Activated B cell treated with CpG ODN at 0.5 μM for 24 hours (primary cell): ENCODE measurements around the gene PPARG. TPM values are rescaled to one million over a fixed set of nuclear protein-coding genes. Genes with fewer than 3 reads are reported as not detected.
"Not testable (repeated sequence)": the region's sequence is repeated elsewhere in the genome, so short reads cannot be mapped to it uniquely, and the experiment has no call there.

ENCODE experiments used
- ATAC-seq: fragments of 200-7000 bp; cut with Tn5 transposase; one replicate; pipeline ENCODE4 v1.10.0; 2021; ENCODE audit warnings: low read depth, mild to moderate bottlenecking, moderate library complexity
- CTCF ChIA-PET: fragments of 350-600 bp; sonication (Branson Sonifier 250); formaldehyde crosslinking; loops from one replicate; lab custom pipeline; 2021; ENCODE audit warnings: antibody characterized with exemption; lab: Charles Lee
- POLR2A ChIA-PET: fragments of 350-600 bp; sonication (Branson Sonifier 250); formaldehyde crosslinking; loops from one replicate; lab custom pipeline; 2021; ENCODE audit warnings: antibody characterized with exemption; lab: Charles Lee
- DNase-seq: peaks from one replicate; pipeline ENCODE4 v3.0.0; 2022
- H3K27ac Mint-ChIP-seq: one replicate; pipeline ENCODE4 v1.8.0; 2020; ENCODE audit warnings: mixed read lengths
- H3K27me3 Mint-ChIP-seq: one replicate; pipeline ENCODE4 v1.8.0; 2021; ENCODE audit warnings: mixed read lengths
- H3K36me3 Mint-ChIP-seq: one replicate; pipeline ENCODE4 v1.8.0; 2021; ENCODE audit warnings: low read depth, mixed read lengths
- H3K4me1 Mint-ChIP-seq: one replicate; pipeline ENCODE4 v1.8.0; 2021; ENCODE audit warnings: mixed read lengths
- H3K4me3 Mint-ChIP-seq: one replicate; pipeline ENCODE4 v1.8.0; 2020; ENCODE audit warnings: mild to moderate bottlenecking, mixed read lengths
- H3K9me3 Mint-ChIP-seq: one replicate; pipeline ENCODE4 v1.8.0; 2020; ENCODE audit warnings: mixed read lengths
- CTCF ChIP-seq: fragments of 200-600 bp; IDR thresholded peaks from one replicate; pipeline ENCODE4 v1.8.0; 2022; ENCODE audit warnings: antibody characterized with exemption, mild to moderate bottlenecking
- intact Hi-C: fragments of 100-400 bp; cut with micrococcal nuclease; formaldehyde crosslinking; loops from one replicate; pipeline ENCODE4 v1.15.1; 2024
- total RNA-seq: library from RNA; stranded (reverse); gene quantifications from 2 replicates; pipeline ENCODE4 v1.2.3, GENCODE V29; 2022

PPARG gene
- total RNA-seq, 1 donor from 2014 or later: not detected

GRCh38 chr3:12478326-12478725 is 189.5 kb downstream of the PPARG start:
- Mint-ChIP-seq H3K4me3 (no peak overlapping the region), H3K4me1 (peaks cover 2% of the 10 kb centered on the region), H3K27me3 (no peaks in the 10 kb centered on the region), H3K27ac (no peak overlapping the region), H3K9me3 (no peaks in the 10 kb centered on the region), H3K36me3 (no peaks in the 10 kb centered on the region)
- no peak for TF ChIP-seq CTCF
- CTCF ChIA-PET: interaction anchor here (1.1 to 5.5 kb wide), 2 partner anchors 305 to 341 kb away, joined by 5 to 116 read pairs; no protein-coding TSS in a partner anchor
- ATAC-seq (no peak), DNase-seq (no peak)
- POLR2A ChIA-PET: no interaction called here
- intact Hi-C loops: no loop called here

GRCh38 chr3:12479198-12479597 is 190.3 kb downstream of the PPARG start:
- CTCF ChIA-PET: interaction anchor here (0.6 to 5.5 kb wide), 8 partner anchors 9 to 356 kb away, joined by 3 to 116 read pairs (median 5); no protein-coding TSS in a partner anchor
- ATAC-seq, H3K9me3 Mint-ChIP-seq, H3K27me3 Mint-ChIP-seq, intact Hi-C loops, DNase-seq, H3K36me3 Mint-ChIP-seq, H3K4me3 Mint-ChIP-seq, H3K27ac Mint-ChIP-seq: not testable (repeated sequence)
- peaks cover 11% of the 10 kb centered on the region for H3K4me1 Mint-ChIP-seq
- POLR2A ChIA-PET: interaction anchor here (1.2 kb wide), 1 partner anchor 185 kb away, joined by 4 read pairs; the partner anchor contains the start of gene RAF1

- TF ChIP-seq CTCF: peak; percentile 34
- Mint-ChIP-seq H3K9me3 (no peaks in the 10 kb centered on the region), H3K36me3 (peaks cover 3% of the 10 kb centered on the region), H3K27ac (no peak overlapping the region), H3K4me1 (peaks cover 16% of the 10 kb centered on the region), H3K4me3 (no peak overlapping the region), H3K27me3 (no peaks in the 10 kb centered on the region)
- DNase-seq (no peak), ATAC-seq (peak; percentile 23)
- POLR2A ChIA-PET: interaction anchor here (1.2 kb wide), 1 partner anchor 184 kb away, joined by 4 read pairs; the partner anchor contains the start of gene RAF1
- intact Hi-C loops: loop anchor here (1.0 to 10.0 kb wide), 5 partner anchors 335 to 1697 kb away; partner anchors contain the start of genes HDAC11, LSM3 and XPC
- CTCF ChIA-PET: interaction anchor here (0.6 to 5.5 kb wide), 8 partner anchors 8 to 356 kb away, joined by 3 to 116 read pairs (median 4); no protein-coding TSS in a partner anchor
These were observed 191.1 kb downstream of the PPARG start for GRCh38 chr3:12479919-12480427.

GRCh38 chr3:12483410-12483809 is 194.5 kb downstream of the PPARG start:
- Mint-ChIP-seq H3K27ac (peak overlapping the region; percentile 92), H3K4me1 (peaks cover 26% of the 10 kb centered on the region), H3K4me3 (peak overlapping the region; percentile 96), H3K27me3 (no peaks in the 10 kb centered on the region), H3K9me3 (no peaks in the 10 kb centered on the region), H3K36me3 (peaks cover 6% of the 10 kb centered on the region)
- no peak for ATAC-seq
- no peak for TF ChIP-seq CTCF
- intact Hi-C loops: loop anchor here (5.0 to 10.0 kb wide), 4 partner anchors 331 to 1694 kb away; partner anchors contain the start of genes HDAC11, LSM3 and XPC
- no peak for DNase-seq
- POLR2A ChIA-PET: interaction anchor here (0.5 to 1.2 kb wide), 2 partner anchors 12 to 63 kb away, joined by 3 read pairs; no protein-coding TSS in a partner anchor
- CTCF ChIA-PET: interaction anchor here (1.4 to 2.2 kb wide), 2 partner anchors 181 to 348 kb away, joined by 4 to 9 read pairs; partner anchors contain the start of gene RAF1

GRCh38 chr3:12483872-12484197 is 195.0 kb downstream of the PPARG start:
- H3K4me1 Mint-ChIP-seq: peaks cover 26% of the 10 kb centered on the region
- intact Hi-C loops: loop anchor here (1.0 to 10.0 kb wide), 9 partner anchors 73 to 1693 kb away; partner anchors contain the start of genes HDAC11, LSM3, MKRN2 and RAF1
- no peak for TF ChIP-seq CTCF
- ChIA-PET CTCF (interaction anchor here (1.4 to 2.2 kb wide), 2 partner anchors 180 to 349 kb away, joined by 4 to 9 read pairs; partner anchors contain the start of gene RAF1), POLR2A (interaction anchor here (0.5 to 1.4 kb wide), 6 partner anchors 9 to 349 kb away, joined by 3 to 10 read pairs (median 3); partner anchors contain the start of gene RAF1)
- H3K36me3 Mint-ChIP-seq: peaks cover 6% of the 10 kb centered on the region
- ATAC-seq (no peak), DNase-seq (no peak)
- peak overlapping the region; percentile 96 for H3K4me3 Mint-ChIP-seq
- no peaks in the 10 kb centered on the region for H3K9me3 Mint-ChIP-seq
- H3K27ac Mint-ChIP-seq: peak overlapping the region; percentile 92
- no peaks in the 10 kb centered on the region for H3K27me3 Mint-ChIP-seq

Other genes starting within 250 kb of the PPARG start
- not detected in 2 replicates for gene TIMP4, start 130.2 kb upstream of the PPARG start, total RNA-seq
- 15.9 and 17.4 TPM in 2 replicates for gene TSEN2, start 195.4 kb downstream of the PPARG start, total RNA-seq